ENCODE data around the gene MAP7D3.
"Not testable (repeated sequence)": the region's sequence is repeated elsewhere in the genome, so short reads cannot be mapped to it uniquely, and the experiment has no call there.

MAP7D3 gene

DNA sequence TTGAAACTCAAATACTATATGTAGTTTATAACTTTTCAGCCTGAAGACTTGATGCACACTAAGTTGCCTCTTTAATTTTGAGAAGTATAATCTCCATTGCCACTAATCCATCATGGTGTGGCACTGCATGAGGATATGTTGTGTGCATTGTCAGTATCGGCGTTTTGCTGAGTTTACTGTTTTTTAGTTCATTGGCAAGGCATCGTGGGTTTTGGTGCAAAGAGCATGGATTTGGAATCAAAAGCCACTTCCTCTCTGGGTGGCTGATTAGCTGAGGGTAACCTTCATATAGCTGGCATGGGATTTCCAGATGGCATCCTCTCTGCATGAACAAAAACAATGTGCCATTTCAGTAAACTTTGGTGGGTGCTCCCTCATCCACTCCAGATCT lies 65.2 kb downstream of the MAP7D3 start:
- in situ Hi-C loops (cut with HindIII; ENCODE audit: low sequenced_read_pairs) = no loop called here

DNA sequence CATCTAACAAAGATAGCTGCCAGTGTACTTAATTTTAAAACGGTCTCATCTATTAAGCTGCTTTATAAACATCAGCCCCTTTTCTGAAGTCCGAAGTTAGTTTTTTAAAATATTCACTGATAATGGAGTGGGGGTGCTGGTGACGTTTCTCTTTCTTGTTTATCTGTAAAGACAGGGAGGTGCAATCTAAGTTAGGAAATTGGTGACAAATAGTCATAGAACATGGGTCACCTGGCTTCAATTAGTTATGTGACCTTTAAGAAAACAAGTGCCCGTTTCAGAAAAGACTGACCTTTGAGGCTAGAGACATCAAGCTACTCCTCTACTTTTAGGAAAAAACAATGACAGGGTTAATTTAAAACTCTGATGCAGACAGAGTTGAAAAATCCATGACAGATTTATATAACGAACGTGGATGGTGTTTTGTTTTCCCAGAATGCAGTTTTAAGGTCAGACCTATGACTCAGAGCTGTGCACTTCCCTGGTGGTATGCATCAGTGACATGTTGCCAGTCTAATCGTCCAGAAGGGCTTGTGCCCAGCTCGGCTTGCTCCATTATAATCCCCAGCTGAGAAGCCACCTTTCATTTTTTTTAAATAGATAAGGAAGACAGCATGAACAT lies 65.7 kb downstream of the MAP7D3 start:
- in situ Hi-C loops (cut with HindIII; ENCODE audit: low sequenced_read_pairs) = no loop called here

GRCh38 chrX:136183917-136184316 lies 67.3 kb downstream of the MAP7D3 start:
- in situ Hi-C loops (cut with HindIII; ENCODE audit: low sequenced_read_pairs) = no loop called here

GRCh38 chrX:136183172-136183571 lies 68.0 kb downstream of the MAP7D3 start:
- in situ Hi-C loops (cut with HindIII; ENCODE audit: low sequenced_read_pairs) = no loop called here

DNA sequence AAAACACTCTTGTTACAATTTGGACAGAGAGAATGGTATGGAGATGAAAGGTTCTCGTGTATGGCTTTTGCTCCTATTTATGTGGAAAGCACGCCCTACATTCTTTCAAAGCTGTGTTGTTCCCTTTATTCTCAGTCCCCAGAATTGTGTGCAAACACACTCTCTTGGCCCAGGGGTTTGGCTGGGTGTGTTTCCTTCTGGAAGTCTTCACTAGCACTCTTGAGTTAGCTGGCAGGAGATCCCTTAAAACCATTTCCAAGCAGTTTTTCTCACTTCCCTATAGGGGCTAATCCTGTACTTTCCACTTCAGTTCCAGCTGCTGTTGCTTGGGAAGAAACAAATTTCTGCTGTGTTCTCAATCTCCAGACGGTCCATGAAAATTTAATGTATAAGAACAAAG lies 68.8 kb downstream of the MAP7D3 start:
- in situ Hi-C loops (cut with HindIII; ENCODE audit: low sequenced_read_pairs) = no loop called here

- in situ Hi-C loops (cut with HindIII; ENCODE audit: low sequenced_read_pairs) = no loop called here
Observed at GRCh38 chrX:136179133-136179532, 72.1 kb downstream of the MAP7D3 start.

DNA sequence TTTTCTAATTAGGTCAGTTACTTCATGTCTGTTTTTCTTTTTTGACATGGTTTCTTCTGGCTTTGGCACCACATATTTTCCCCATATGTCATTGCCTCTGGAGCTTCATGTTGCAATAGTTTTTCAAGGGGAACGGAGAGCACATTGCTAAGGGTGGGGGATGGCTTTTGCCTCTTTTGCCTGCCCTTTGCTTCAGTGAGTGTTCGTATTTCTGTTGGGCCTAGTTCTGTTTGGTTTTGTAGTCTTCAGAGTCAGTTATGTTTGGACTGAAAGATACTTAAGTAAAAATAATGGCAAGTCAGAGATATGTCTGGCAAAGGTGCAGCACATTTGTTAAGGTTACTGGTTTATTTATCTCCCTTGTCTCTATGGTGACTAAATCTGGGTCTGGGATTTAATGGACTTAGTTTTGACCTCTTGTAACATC lies 74.8 kb downstream of the MAP7D3 start:
- in situ Hi-C loops (cut with HindIII; ENCODE audit: low sequenced_read_pairs) = no loop called here

- in situ Hi-C loops (cut with HindIII; ENCODE audit: low sequenced_read_pairs) = no loop called here
Observed at GRCh38 chrX:136171420-136171819, 79.8 kb downstream of the MAP7D3 start.

DNA sequence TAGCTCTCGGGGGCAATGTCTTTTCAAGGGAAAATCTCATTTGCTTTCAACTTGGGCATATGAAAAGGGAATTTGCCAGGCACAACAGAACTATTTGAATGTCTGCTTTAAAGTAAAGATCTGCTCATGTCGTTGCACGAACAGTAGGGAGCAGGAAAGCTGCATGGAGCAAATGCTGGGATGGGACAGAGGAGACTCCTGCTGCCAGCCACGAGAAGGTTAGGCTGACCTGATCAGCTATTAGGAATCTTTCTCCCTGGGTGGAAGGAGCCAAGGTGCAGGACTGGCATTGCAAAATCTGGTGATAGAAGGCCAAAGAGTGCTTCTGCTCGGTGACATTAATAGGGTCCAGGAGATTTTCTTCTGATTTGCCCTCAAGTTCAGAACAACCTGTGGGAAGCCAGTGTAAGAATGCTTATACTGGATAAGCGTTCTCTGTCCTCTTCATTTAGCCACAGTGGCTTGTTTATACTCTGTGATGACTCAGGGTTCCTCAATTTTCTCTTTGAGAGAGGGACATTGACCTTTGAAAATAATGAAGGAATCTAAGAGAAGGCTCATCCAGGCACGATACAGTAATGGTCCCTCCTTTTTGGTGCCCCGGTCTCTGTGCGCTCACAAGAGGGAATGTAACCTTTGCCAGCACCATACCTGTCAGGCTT lies 80.9 kb downstream of the MAP7D3 start:
- in situ Hi-C loops (cut with HindIII; ENCODE audit: low sequenced_read_pairs) = no loop called here

DNA sequence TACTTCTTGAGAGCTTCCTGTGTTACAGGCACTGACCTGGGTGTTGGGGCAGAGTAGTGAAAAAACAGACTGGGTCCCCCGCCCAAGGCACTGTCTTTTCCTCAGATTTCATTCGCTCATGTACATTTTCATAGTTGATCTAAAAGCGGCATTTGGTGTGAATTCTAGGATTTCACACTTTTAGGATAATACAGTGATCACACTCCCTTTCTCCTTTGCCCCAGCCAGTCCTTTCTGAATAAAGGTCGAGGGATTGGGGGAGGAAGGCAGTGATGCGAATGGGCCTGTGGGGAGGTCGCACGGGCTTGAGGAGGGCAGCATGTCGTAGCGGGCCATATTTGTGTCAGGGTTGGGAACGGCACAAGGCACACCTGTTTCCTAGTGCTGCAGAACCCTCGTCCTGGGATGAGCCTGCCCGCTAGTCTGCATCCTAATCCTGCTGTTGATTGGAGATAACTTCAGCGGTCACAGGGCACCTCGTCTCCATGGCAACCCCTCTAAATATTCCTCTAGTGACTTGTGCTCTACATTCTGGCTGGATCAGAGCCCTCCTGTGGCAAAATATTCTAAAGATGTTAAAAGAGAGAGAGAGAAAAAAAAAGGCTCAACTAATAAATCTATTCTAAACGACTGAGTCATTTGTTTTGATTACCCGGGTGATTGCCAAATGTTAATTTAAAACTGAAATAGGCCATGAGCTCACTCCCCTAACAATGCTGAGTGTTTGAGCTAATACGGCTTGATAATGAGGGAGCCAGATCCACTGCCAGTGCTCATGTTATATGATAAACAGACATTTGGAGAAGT lies 82.1 kb downstream of the MAP7D3 start:
- in situ Hi-C loops (cut with HindIII; ENCODE audit: low sequenced_read_pairs) = no loop called here

DNA sequence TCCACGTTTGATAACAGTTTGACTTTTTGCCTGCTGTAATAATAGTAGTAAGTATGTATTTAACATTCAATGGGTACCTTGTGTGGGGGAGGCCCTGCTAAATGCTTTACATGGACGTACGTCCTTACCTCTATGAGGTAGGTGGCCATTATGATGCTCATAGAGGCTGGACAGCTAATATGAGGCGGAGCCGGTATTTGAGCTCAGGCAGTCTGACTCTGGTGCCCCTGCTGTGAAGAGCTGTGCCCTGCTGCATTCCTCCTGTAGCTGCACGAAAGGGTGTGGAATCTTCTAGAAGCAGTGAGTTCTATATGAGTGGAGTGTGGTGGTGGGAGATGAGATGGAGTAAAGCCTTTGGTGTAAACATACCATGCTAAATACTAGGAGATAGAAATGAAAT lies 83.2 kb downstream of the MAP7D3 start:
- in situ Hi-C loops (cut with HindIII; ENCODE audit: low sequenced_read_pairs) = not testable (repeated sequence)

GRCh38 chrX:136166221-136166855 lies 84.9 kb downstream of the MAP7D3 start:
- in situ Hi-C loops (cut with HindIII; ENCODE audit: low sequenced_read_pairs) = no loop called here

GRCh38 chrX:136165406-136165805 lies 85.8 kb downstream of the MAP7D3 start:
- in situ Hi-C loops (cut with HindIII; ENCODE audit: low sequenced_read_pairs) = no loop called here

GRCh38 chrX:136163689-136164088 lies 87.5 kb downstream of the MAP7D3 start:
- in situ Hi-C loops (cut with HindIII; ENCODE audit: low sequenced_read_pairs) = loop anchor here (5.0 kb wide), 1 partner anchor 136 kb away; no protein-coding TSS in a partner anchor

All from endothelial cell of hepatic sinusoid (primary cell).